NB4 (cell line): ENCODE measurements around the gene ARHGAP22.

ENCODE experiments used
- DNase-seq: peaks from one replicate; pipeline ENCODE4 v3.0.0; 2010; ENCODE audit warnings: low read depth
- H3K4me3 ChIP-seq: one replicate; pipeline ENCODE4 v1.5.1; 2011; ENCODE audit warnings: mild to moderate bottlenecking, low read depth, low read length, moderate library complexity
- MYC ChIP-seq: IDR thresholded peaks from 2 replicates; pipeline ENCODE4 v1.6.1; 2011; ENCODE audit warnings: low read depth, low read length
- POLR2A ChIP-seq: IDR thresholded peaks from 2 replicates; pipeline ENCODE4 v1.6.1; 2011; ENCODE audit warnings: mild to moderate bottlenecking; ENCODE audit not compliant: insufficient read length; ENCODE audit errors: extremely low read depth
- TF ChIP-seq, protein P1 (sequence below): IDR thresholded peaks from 2 replicates; pipeline ENCODE4 v1.6.1; 2011; ENCODE audit warnings: low read depth, low read length
- TF ChIP-seq, protein P2 (sequence below): IDR thresholded peaks from one replicate; pipeline ENCODE4 v1.5.1; 2012; ENCODE audit warnings: low read depth, low read length

ARHGAP22 gene, protein sequence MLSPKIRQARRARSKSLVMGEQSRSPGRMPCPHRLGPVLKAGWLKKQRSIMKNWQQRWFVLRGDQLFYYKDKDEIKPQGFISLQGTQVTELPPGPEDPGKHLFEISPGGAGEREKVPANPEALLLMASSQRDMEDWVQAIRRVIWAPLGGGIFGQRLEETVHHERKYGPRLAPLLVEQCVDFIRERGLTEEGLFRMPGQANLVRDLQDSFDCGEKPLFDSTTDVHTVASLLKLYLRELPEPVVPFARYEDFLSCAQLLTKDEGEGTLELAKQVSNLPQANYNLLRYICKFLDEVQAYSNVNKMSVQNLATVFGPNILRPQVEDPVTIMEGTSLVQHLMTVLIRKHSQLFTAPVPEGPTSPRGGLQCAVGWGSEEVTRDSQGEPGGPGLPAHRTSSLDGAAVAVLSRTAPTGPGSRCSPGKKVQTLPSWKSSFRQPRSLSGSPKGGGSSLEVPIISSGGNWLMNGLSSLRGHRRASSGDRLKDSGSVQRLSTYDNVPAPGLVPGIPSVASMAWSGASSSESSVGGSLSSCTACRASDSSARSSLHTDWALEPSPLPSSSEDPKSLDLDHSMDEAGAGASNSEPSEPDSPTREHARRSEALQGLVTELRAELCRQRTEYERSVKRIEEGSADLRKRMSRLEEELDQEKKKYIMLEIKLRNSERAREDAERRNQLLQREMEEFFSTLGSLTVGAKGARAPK

DNA sequence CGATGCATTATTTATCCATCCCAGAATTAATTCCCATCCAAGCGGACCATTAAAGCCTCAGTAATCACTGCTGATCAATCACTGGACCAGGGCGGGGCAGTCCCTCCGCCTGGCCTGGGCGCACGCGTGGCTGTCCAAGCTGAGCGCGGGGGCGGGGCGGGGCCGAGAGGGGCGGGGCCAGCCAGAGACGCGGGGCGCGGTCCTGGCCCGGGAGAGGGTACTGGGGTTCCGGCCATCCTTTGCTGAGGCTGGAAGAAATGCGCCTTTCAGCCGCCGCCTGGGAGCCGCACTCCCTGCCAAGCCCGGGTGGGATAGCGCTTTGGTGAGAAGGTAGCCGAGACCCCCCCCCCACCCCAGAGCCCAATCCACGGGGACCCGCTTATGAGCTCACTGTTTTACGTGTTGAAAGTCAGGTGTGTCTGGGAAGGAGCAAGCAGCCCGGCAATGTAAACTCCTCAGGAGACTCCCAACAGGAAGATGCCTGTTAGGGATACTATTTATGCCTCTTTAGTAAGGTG is at the start of gene ARHGAP22:
Gene ARHGAP22, minus strand, starts transcription at position 83 of the 518 bp plus-strand sequence. CDS start 277 bp downstream, outside the sequence.
- no peak for DNase-seq
- TF ChIP-seq, protein P1, sequence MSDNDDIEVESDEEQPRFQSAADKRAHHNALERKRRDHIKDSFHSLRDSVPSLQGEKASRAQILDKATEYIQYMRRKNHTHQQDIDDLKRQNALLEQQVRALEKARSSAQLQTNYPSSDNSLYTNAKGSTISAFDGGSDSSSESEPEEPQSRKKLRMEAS = no peak
- TF ChIP-seq POLR2A (no peak), MYC (no peak)
- TF ChIP-seq, protein P2, sequence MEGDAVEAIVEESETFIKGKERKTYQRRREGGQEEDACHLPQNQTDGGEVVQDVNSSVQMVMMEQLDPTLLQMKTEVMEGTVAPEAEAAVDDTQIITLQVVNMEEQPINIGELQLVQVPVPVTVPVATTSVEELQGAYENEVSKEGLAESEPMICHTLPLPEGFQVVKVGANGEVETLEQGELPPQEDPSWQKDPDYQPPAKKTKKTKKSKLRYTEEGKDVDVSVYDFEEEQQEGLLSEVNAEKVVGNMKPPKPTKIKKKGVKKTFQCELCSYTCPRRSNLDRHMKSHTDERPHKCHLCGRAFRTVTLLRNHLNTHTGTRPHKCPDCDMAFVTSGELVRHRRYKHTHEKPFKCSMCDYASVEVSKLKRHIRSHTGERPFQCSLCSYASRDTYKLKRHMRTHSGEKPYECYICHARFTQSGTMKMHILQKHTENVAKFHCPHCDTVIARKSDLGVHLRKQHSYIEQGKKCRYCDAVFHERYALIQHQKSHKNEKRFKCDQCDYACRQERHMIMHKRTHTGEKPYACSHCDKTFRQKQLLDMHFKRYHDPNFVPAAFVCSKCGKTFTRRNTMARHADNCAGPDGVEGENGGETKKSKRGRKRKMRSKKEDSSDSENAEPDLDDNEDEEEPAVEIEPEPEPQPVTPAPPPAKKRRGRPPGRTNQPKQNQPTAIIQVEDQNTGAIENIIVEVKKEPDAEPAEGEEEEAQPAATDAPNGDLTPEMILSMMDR = no peak
- H3K4me3 ChIP-seq = no peak within 1 kb of the TSS

DNA sequence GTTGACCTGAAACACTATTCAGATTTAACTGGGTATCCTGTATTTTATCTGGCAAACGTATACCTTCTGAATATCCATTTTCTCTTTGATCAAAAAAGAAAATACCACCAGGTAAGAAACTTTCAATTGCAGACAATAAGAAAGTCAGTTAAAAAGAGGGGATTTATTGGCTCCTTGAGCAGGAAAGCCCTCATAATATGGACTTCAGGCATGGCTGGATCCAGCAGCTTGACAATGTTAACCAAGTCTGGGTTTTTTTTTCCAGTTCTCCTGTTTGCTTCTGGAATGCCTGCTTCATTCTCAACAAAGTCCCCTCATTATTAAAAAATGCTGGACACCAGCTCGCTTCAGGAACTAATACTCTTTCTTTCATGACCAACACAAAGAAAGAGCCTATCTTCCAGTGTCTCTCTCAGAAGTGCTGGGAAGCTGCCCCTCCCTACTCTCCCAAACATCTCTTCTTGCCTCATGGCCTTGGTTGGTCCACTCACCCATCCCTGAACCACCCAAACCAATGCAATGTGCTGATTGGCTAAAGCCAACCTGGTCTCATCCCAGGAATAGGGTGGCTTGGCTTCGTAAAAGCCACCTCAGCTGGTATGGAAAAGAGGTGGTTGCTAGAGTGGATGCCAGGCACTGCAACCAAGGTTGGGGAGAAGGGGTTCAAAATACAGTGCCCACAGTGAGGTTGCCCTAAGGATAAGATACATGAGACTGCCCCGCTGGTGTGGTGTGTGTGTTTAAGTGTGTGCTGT is 49.2 kb upstream of the ARHGAP22 start:
- DNase-seq = no peak
- no peak overlapping the region for H3K4me3 ChIP-seq
- TF ChIP-seq POLR2A (no peak), MYC (no peak)
- TF ChIP-seq, protein P2 = no peak
- TF ChIP-seq, protein P1 = no peak

DNA sequence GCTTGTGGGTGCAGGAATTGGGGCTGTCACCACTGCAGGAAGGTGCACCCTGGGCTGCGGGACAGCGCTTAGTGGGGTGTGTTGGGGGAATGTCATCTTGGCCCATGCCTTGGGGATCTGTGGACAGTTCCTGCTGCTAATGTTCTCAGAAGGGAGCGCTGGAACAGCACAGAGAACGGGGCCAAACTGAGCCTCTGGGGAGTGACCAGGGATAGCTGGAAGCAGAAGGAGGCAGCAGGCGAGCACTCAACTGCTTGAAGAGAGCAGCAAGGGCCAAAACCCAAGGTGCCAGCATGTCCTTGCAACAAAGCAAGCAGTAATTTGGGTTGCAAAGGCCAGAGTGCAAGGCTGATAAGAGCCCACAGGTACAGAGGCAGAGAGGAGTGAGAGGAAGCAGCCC is 48.5 kb upstream of the ARHGAP22 start:
- no peak for DNase-seq
- no peak overlapping the region for H3K4me3 ChIP-seq
- no peak for TF ChIP-seq MYC
- TF ChIP-seq, protein P1 = no peak
- TF ChIP-seq, protein P2 = no peak
- TF ChIP-seq POLR2A = no peak

DNA sequence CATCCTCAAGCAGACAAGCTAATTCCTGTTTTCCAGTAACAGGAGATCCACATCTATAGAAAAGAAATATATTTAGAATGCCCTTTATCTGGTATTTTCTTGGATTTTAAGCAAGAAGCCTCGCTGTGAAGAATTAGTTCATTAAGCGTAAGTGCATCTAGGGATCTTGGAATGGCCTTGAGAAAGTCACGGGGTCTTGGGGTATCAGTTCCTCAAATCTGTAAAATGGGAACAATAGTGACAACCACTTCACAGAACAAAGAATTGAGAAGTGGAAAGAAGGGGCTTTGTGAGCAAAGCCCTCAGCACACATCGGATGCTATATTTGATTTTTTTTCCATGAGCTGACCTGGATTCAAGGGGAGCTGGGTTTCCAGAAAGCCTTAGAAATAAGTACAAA is 47.5 kb upstream of the ARHGAP22 start:
- TF ChIP-seq, protein P2 = no peak
- no peak for TF ChIP-seq MYC
- TF ChIP-seq, protein P1 = no peak
- DNase-seq = no peak
- no peak overlapping the region for H3K4me3 ChIP-seq

DNA sequence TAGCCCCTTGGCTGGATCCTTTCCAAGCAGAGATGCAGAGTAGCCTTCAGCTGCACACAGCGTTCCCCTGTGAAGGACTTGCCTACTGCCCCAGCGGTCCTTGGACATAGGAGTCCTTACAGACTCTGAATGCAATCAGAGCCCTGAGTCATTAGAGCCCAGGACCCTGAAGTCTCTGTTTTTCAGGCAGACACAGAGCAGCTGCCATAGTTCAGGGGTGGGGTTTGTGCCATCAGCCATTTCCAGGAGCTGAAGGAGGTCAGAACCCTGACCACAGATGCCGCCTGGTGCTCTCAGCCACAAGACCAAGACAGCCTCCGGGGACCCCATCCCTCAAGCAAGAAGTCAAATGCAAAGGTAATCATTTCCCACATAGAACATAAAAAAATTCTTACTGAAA is 47.0 kb upstream of the ARHGAP22 start:
- no peak overlapping the region for H3K4me3 ChIP-seq
- TF ChIP-seq POLR2A (no peak), MYC (no peak)
- TF ChIP-seq, protein P1 = no peak
- TF ChIP-seq, protein P2 = no peak
- DNase-seq = peak; percentile 57
